Mesothelial cell of epicardium (in vitro differentiated cells): ENCODE measurements around the gene FBXO21. TPM values are rescaled to one million over a fixed set of nuclear protein-coding genes. Genes with fewer than 3 reads are reported as not detected.

ENCODE experiments used
- DNase-seq, 2 experiments: peaks; one replicate each; pipeline ENCODE4 v3.0.0; 2021; ENCODE audit warnings: low spot score in 2 of 2; ENCODE audit not compliant: unreplicated experiment in 2 of 2
- H3K27ac Mint-ChIP-seq: 2 replicates; pipeline ENCODE4 v1.8.0; 2021; ENCODE audit warnings: mixed read lengths
- H3K27me3 Mint-ChIP-seq: 2 replicates; pipeline ENCODE4 v1.8.0; 2021; ENCODE audit warnings: low read depth, mixed read lengths
- H3K36me3 Mint-ChIP-seq: 2 replicates; pipeline ENCODE4 v1.8.0; 2021; ENCODE audit warnings: mixed read lengths
- H3K4me1 Mint-ChIP-seq: 2 replicates; pipeline ENCODE4 v1.8.0; 2021; ENCODE audit warnings: mixed read lengths
- H3K4me3 Mint-ChIP-seq: 2 replicates; pipeline ENCODE4 v1.8.0; 2021; ENCODE audit warnings: mild to moderate bottlenecking, moderate library complexity, mixed read lengths
- H3K9me3 Mint-ChIP-seq: 2 replicates; pipeline ENCODE4 v1.8.0; 2021; ENCODE audit warnings: mixed read lengths
- total RNA-seq: library from RNA; stranded (reverse); gene quantifications from 3 replicates; pipeline ENCODE4 v1.2.1, GENCODE V29; 2021
- TF ChIP-seq, protein P1 (sequence below): fragments of 200-600 bp; sonication (generic); IDR thresholded peaks from one replicate; pipeline ENCODE4 v1.5.0; 2021; ENCODE audit warnings: antibody characterized with exemption; ENCODE audit not compliant: unreplicated experiment

The FBXO21 gene, protein sequence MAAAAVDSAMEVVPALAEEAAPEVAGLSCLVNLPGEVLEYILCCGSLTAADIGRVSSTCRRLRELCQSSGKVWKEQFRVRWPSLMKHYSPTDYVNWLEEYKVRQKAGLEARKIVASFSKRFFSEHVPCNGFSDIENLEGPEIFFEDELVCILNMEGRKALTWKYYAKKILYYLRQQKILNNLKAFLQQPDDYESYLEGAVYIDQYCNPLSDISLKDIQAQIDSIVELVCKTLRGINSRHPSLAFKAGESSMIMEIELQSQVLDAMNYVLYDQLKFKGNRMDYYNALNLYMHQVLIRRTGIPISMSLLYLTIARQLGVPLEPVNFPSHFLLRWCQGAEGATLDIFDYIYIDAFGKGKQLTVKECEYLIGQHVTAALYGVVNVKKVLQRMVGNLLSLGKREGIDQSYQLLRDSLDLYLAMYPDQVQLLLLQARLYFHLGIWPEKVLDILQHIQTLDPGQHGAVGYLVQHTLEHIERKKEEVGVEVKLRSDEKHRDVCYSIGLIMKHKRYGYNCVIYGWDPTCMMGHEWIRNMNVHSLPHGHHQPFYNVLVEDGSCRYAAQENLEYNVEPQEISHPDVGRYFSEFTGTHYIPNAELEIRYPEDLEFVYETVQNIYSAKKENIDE
- total RNA-seq, result 57.5 to 65.3 TPM (median 60.5 TPM) in 3 replicates

DNA sequence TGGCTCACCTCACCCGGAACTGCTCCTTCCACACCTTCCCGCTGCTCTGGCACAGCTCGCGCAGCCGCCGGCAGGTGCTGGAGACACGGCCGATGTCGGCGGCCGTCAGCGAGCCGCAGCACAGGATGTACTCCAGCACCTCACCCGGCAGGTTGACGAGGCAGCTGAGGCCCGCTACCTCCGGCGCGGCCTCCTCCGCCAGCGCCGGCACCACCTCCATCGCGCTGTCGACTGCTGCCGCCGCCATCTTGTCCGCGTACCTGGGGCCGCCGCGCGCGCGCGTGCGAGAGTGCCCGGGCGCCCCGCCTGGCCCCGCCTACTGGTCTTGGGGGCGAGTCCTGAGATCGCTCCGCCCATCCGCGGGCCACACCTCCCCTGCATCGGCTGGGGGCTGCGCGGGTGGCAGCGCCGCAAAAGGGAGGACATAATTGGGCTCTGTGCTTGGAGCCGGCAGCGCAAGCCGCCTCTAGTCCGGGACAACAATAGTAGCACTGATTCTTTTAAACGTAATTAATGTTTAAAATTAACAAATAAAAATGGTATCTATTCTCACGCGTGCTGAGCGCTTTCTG, at the start of gene FBXO21:
TSS of gene FBXO21 (minus strand) at position 261 of the 572 bp plus-strand sequence. CDS start at position 247, 14 bp downstream.
- H3K4me1 Mint-ChIP-seq, result peaks cover 22% of the 10 kb centered on the region
- H3K4me3 Mint-ChIP-seq, result peak within 1 kb of the TSS; percentile 93
- peak; percentile 89 to 95 for DNase-seq
- H3K9me3 Mint-ChIP-seq, result no peaks in the 10 kb centered on the region
- H3K27me3 Mint-ChIP-seq, result no peaks in the 10 kb centered on the region
- TF ChIP-seq, protein P1, sequence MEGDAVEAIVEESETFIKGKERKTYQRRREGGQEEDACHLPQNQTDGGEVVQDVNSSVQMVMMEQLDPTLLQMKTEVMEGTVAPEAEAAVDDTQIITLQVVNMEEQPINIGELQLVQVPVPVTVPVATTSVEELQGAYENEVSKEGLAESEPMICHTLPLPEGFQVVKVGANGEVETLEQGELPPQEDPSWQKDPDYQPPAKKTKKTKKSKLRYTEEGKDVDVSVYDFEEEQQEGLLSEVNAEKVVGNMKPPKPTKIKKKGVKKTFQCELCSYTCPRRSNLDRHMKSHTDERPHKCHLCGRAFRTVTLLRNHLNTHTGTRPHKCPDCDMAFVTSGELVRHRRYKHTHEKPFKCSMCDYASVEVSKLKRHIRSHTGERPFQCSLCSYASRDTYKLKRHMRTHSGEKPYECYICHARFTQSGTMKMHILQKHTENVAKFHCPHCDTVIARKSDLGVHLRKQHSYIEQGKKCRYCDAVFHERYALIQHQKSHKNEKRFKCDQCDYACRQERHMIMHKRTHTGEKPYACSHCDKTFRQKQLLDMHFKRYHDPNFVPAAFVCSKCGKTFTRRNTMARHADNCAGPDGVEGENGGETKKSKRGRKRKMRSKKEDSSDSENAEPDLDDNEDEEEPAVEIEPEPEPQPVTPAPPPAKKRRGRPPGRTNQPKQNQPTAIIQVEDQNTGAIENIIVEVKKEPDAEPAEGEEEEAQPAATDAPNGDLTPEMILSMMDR, result no peak
- peaks cover 10% of the 10 kb centered on the region for H3K36me3 Mint-ChIP-seq
- H3K27ac Mint-ChIP-seq, result peak within 1 kb of the TSS; percentile 84

DNA sequence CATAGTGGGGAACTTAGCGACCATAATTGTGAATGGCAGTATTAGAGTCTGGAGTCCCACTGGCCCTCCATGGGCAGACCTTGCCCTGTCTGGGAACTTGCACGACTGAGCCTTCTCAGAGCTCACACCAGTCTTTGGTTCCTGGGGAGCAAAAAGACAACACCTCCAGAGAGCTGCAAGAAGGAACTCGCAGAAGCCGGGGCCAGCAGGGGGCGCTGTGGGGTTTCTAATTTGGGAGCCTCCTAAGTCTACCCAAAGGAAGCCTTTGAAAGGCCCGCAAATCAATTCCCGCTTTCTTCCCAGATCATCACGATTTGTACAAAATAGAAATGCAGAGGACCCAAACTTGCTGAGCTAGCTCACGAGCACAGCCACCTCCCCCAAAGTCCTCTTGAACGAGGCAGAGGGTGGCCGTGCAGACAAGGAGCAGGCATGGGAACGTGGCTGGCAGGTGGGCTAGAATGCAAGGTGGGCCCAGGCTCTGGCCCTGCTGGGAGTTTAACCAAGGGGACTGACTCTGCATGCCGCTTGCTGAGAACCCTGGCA, 46.3 kb upstream of the FBXO21 start:
- Mint-ChIP-seq H3K4me3 (no peak overlapping the region), H3K9me3 (no peaks in the 10 kb centered on the region), H3K36me3 (no peaks in the 10 kb centered on the region), H3K27ac (no peak overlapping the region), H3K27me3 (peaks cover 42% of the 10 kb centered on the region), H3K4me1 (no peaks in the 10 kb centered on the region)
- TF ChIP-seq, protein P1, result peak; percentile 95
- DNase-seq, result peak; percentile 72 to 91

DNA sequence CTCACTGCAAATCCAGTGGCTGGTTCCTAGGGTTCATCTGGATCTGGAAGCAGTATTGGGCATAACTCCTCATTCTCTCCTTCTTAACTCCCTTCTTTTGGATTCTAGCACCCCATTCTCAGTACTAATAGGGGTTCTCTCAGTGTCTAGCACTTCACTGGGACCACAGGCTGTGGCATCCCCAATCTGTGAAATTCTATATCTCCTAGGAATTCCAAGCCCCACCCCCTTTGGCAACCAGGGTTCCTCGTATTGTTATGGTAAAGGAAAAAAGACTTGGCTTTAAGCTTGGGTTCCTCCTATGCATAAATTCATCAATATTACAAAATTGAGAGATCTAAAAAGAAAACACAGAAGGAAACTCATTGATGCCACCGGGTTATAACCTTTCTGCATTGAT, 45.0 kb upstream of the FBXO21 start:
- DNase-seq, result no peak
- Mint-ChIP-seq H3K36me3 (no peaks in the 10 kb centered on the region), H3K4me1 (no peaks in the 10 kb centered on the region), H3K27me3 (peaks cover 47% of the 10 kb centered on the region), H3K9me3 (no peaks in the 10 kb centered on the region), H3K4me3 (no peak overlapping the region), H3K27ac (no peak overlapping the region)
- TF ChIP-seq, protein P1, result no peak

DNA sequence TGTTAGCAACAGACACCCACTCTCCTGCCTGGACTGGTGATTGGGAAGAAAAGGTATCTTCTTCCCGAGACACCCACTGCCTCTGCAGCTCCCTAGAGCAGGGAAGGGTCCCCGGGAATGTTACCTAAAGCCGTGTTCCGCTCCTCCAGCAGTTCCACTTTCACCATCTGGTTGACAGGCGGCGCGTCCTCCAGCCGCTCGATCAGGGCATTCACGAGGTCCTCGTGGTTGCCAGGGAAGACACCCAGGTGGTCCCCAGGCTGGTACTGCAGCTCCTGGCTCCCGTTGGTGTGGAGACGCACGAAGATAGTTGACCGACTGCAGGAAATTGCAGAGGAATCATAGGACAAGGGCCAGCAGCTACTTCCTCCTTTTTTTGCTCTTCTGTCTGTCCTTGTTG, 44.2 kb upstream of the FBXO21 start:
- DNase-seq, result no peak
- H3K4me1 Mint-ChIP-seq, result no peaks in the 10 kb centered on the region
- no peak overlapping the region for H3K27ac Mint-ChIP-seq
- no peaks in the 10 kb centered on the region for H3K36me3 Mint-ChIP-seq
- TF ChIP-seq, protein P1, result no peak
- no peak overlapping the region for H3K4me3 Mint-ChIP-seq
- peaks cover 48% of the 10 kb centered on the region for H3K27me3 Mint-ChIP-seq
- no peaks in the 10 kb centered on the region for H3K9me3 Mint-ChIP-seq

DNA sequence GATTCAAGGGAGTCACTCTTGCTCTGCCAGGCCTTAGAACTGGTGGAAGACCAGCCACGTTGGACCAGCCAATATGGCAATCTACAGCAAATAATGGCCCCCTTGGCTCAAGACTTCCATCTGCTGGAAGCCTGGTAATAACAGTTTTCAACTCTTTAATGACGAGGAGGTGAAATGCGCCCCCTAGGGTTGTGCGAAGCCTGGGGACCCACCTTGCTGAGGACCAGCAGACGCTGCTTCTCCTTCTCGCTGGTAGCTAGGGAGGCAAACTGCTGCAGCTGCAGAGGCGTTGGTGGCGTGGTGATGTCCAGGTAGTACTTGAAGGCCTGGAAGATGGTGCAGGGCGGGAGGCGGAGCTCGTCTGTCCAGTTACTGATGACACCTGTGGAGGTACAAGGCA, 41.5 kb upstream of the FBXO21 start:
- Mint-ChIP-seq H3K9me3 (no peaks in the 10 kb centered on the region), H3K27me3 (peaks cover 57% of the 10 kb centered on the region), H3K36me3 (no peaks in the 10 kb centered on the region), H3K4me1 (no peaks in the 10 kb centered on the region), H3K27ac (no peak overlapping the region), H3K4me3 (no peak overlapping the region)
- no peak for DNase-seq
- TF ChIP-seq, protein P1, result no peak
